GM21825 (cell line): ENCODE measurements around the gene NT5C1A.

Experiments
- ATAC-seq: cut with Tn5 transposase; IDR thresholded peaks from one replicate; pipeline ENCODE4 v1.9.1; 2021; ENCODE audit warnings: mild to moderate bottlenecking, moderate library complexity; ENCODE audit not compliant: unreplicated experiment

NT5C1A gene

GRCh38 chr1:39613250-39613649 lies 58.7 kb downstream of the NT5C1A start:
- ATAC-seq = no peak

- ATAC-seq = peak; percentile 61
Observed at GRCh38 chr1:39609618-39610331, 62.1 kb downstream of the NT5C1A start.
